ENCODE data around the gene DAGLA.

DNA sequence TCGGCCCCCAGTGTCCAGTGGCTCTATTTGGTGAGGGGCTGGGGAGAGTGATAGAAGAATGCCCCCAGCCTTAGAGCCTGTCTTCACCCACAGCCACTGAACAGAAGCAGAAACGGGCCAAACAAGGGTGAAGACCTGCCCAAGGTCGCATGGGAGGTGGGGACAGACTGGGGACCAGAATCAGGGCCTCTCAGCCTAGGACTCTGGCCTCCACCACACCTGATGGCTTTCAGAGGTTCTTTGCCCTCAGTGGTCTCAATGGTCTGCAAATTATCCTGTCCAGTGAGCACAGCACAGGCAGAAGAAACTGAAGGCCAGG, 67.7 kb downstream of the DAGLA start:
- TF ChIP-seq, protein P1, sequence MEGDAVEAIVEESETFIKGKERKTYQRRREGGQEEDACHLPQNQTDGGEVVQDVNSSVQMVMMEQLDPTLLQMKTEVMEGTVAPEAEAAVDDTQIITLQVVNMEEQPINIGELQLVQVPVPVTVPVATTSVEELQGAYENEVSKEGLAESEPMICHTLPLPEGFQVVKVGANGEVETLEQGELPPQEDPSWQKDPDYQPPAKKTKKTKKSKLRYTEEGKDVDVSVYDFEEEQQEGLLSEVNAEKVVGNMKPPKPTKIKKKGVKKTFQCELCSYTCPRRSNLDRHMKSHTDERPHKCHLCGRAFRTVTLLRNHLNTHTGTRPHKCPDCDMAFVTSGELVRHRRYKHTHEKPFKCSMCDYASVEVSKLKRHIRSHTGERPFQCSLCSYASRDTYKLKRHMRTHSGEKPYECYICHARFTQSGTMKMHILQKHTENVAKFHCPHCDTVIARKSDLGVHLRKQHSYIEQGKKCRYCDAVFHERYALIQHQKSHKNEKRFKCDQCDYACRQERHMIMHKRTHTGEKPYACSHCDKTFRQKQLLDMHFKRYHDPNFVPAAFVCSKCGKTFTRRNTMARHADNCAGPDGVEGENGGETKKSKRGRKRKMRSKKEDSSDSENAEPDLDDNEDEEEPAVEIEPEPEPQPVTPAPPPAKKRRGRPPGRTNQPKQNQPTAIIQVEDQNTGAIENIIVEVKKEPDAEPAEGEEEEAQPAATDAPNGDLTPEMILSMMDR (IDR thresholded peaks at IDR 0.05) = no peak
- TF ChIP-seq EP300 (IDR thresholded peaks at IDR 0.05) = no peak
- TF ChIP-seq POLR2A (IDR thresholded peaks at IDR 0.05; ENCODE audit: low read depth) = no peak
- TF ChIP-seq POLR2AphosphoS5 (IDR thresholded peaks at IDR 0.05) = no peak
